ENCODE results near the gene BICDL1.

The BICDL1 gene

GRCh38 chr12:120069278-120069677, 80.2 kb downstream of the BICDL1 start:
- no peak for DNase-seq (ENCODE audit: low read depth in 1 of 2, low spot score in 1 of 2)
- TF ChIP-seq POLR2AphosphoS5 (IDR thresholded peaks at IDR 0.05; ENCODE audit: low read depth) (no peak), SPI1 (IDR thresholded peaks at IDR 0.05; ENCODE audit: borderline replicate concordance, low read depth) (no peak), GABPA (IDR thresholded peaks at IDR 0.05; ENCODE audit: low read depth) (no peak)
- TF ChIP-seq, protein P1, sequence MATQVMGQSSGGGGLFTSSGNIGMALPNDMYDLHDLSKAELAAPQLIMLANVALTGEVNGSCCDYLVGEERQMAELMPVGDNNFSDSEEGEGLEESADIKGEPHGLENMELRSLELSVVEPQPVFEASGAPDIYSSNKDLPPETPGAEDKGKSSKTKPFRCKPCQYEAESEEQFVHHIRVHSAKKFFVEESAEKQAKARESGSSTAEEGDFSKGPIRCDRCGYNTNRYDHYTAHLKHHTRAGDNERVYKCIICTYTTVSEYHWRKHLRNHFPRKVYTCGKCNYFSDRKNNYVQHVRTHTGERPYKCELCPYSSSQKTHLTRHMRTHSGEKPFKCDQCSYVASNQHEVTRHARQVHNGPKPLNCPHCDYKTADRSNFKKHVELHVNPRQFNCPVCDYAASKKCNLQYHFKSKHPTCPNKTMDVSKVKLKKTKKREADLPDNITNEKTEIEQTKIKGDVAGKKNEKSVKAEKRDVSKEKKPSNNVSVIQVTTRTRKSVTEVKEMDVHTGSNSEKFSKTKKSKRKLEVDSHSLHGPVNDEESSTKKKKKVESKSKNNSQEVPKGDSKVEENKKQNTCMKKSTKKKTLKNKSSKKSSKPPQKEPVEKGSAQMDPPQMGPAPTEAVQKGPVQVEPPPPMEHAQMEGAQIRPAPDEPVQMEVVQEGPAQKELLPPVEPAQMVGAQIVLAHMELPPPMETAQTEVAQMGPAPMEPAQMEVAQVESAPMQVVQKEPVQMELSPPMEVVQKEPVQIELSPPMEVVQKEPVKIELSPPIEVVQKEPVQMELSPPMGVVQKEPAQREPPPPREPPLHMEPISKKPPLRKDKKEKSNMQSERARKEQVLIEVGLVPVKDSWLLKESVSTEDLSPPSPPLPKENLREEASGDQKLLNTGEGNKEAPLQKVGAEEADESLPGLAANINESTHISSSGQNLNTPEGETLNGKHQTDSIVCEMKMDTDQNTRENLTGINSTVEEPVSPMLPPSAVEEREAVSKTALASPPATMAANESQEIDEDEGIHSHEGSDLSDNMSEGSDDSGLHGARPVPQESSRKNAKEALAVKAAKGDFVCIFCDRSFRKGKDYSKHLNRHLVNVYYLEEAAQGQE (IDR thresholded peaks at IDR 0.05; ENCODE audit: insufficient replicate concordance, low read depth): no peak
- TF ChIP-seq, protein P2, sequence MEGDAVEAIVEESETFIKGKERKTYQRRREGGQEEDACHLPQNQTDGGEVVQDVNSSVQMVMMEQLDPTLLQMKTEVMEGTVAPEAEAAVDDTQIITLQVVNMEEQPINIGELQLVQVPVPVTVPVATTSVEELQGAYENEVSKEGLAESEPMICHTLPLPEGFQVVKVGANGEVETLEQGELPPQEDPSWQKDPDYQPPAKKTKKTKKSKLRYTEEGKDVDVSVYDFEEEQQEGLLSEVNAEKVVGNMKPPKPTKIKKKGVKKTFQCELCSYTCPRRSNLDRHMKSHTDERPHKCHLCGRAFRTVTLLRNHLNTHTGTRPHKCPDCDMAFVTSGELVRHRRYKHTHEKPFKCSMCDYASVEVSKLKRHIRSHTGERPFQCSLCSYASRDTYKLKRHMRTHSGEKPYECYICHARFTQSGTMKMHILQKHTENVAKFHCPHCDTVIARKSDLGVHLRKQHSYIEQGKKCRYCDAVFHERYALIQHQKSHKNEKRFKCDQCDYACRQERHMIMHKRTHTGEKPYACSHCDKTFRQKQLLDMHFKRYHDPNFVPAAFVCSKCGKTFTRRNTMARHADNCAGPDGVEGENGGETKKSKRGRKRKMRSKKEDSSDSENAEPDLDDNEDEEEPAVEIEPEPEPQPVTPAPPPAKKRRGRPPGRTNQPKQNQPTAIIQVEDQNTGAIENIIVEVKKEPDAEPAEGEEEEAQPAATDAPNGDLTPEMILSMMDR (IDR thresholded peaks at IDR 0.05; ENCODE audit: insufficient read depth, low read length): no peak
- H3K4me3 ChIP-seq (replicated peaks; ENCODE audit: insufficient read depth, low read length): no peak overlapping the region
- H3K27ac ChIP-seq (replicated peaks): no peak overlapping the region
- H3K27me3 ChIP-seq (ENCODE audit: insufficient read depth, poor library complexity, severe bottlenecking): no peaks in the 10 kb centered on the region

GRCh38 chr12:120071493-120072020, 82.5 kb downstream of the BICDL1 start:
- H3K27ac ChIP-seq (replicated peaks): no peak overlapping the region
- no peak for TF ChIP-seq POLR2AphosphoS5 (IDR thresholded peaks at IDR 0.05; ENCODE audit: low read depth)
- no peak for TF ChIP-seq SPI1 (IDR thresholded peaks at IDR 0.05; ENCODE audit: borderline replicate concordance, low read depth)
- TF ChIP-seq, protein P2 (IDR thresholded peaks at IDR 0.05; ENCODE audit: insufficient read depth, low read length): no peak
- TF ChIP-seq GABPA (IDR thresholded peaks at IDR 0.05; ENCODE audit: low read depth): no peak
- TF ChIP-seq, protein P1 (IDR thresholded peaks at IDR 0.05; ENCODE audit: insufficient replicate concordance, low read depth): no peak
- H3K4me3 ChIP-seq (replicated peaks; ENCODE audit: insufficient read depth, low read length): no peak overlapping the region
- DNase-seq (ENCODE audit: low read depth in 1 of 2, low spot score in 1 of 2): no peak
- no peaks in the 10 kb centered on the region for H3K27me3 ChIP-seq (ENCODE audit: insufficient read depth, poor library complexity, severe bottlenecking)

- no peak for TF ChIP-seq GABPA (IDR thresholded peaks at IDR 0.05; ENCODE audit: low read depth)
- TF ChIP-seq POLR2AphosphoS5 (IDR thresholded peaks at IDR 0.05; ENCODE audit: low read depth): no peak
- TF ChIP-seq, protein P2 (IDR thresholded peaks at IDR 0.05; ENCODE audit: insufficient read depth, low read length): no peak
- no peak for TF ChIP-seq SPI1 (IDR thresholded peaks at IDR 0.05; ENCODE audit: borderline replicate concordance, low read depth)
- TF ChIP-seq, protein P1 (IDR thresholded peaks at IDR 0.05; ENCODE audit: insufficient replicate concordance, low read depth): no peak
- no peaks in the 10 kb centered on the region for H3K27me3 ChIP-seq (ENCODE audit: insufficient read depth, poor library complexity, severe bottlenecking)
- H3K27ac ChIP-seq (replicated peaks): no peak overlapping the region
- no peak for DNase-seq (ENCODE audit: low read depth in 1 of 2, low spot score in 1 of 2)
- no peak overlapping the region for H3K4me3 ChIP-seq (replicated peaks; ENCODE audit: insufficient read depth, low read length)
Observed at GRCh38 chr12:120072472-120073249, 83.6 kb downstream of the BICDL1 start.
